HUES48 (cell line): ENCODE data around the gene EXD3.

Experiments used
- H3K27ac ChIP-seq: one replicate; pipeline ENCODE4 v1.7.0; 2013; ENCODE audit warnings: low read depth, low read length, inconsistent platforms
- H3K27me3 ChIP-seq: 2 replicates; pipeline ENCODE4 v1.6.1; 2013; ENCODE audit warnings: mild to moderate bottlenecking, low read length; ENCODE audit not compliant: control insufficient read depth, insufficient read depth
- H3K36me3 ChIP-seq: 2 replicates; pipeline ENCODE4 v1.6.1; 2013; ENCODE audit warnings: low read length; ENCODE audit not compliant: control insufficient read depth, insufficient read depth
- H3K4me1 ChIP-seq: 2 replicates; pipeline ENCODE4 v1.6.1; 2013; ENCODE audit warnings: mild to moderate bottlenecking, low read length; ENCODE audit not compliant: control insufficient read depth, insufficient read depth
- H3K4me3 ChIP-seq: 2 replicates; pipeline ENCODE4 v1.5.1; 2013; ENCODE audit warnings: mild to moderate bottlenecking, low read depth, low read length
- H3K9ac ChIP-seq: 2 replicates; pipeline ENCODE4 v1.6.1; 2013; ENCODE audit warnings: mild to moderate bottlenecking, low read depth, low read length, moderate library complexity
- H3K9me3 ChIP-seq: 2 replicates; pipeline ENCODE4 v1.6.1; 2013; ENCODE audit warnings: low read length; ENCODE audit not compliant: control insufficient read depth, insufficient read depth

Gene EXD3

GRCh38 chr9:137355761-137356365 lies 67.1 kb downstream of the EXD3 start:
- no peak overlapping the region for H3K9ac ChIP-seq
- no peaks in the 10 kb centered on the region for H3K4me1 ChIP-seq
- peaks cover 71% of the 10 kb centered on the region for H3K9me3 ChIP-seq
- no peak overlapping the region for H3K27ac ChIP-seq
- no peaks in the 10 kb centered on the region for H3K36me3 ChIP-seq
- no peaks in the 10 kb centered on the region for H3K27me3 ChIP-seq
- H3K4me3 ChIP-seq, result no peak overlapping the region

DNA sequence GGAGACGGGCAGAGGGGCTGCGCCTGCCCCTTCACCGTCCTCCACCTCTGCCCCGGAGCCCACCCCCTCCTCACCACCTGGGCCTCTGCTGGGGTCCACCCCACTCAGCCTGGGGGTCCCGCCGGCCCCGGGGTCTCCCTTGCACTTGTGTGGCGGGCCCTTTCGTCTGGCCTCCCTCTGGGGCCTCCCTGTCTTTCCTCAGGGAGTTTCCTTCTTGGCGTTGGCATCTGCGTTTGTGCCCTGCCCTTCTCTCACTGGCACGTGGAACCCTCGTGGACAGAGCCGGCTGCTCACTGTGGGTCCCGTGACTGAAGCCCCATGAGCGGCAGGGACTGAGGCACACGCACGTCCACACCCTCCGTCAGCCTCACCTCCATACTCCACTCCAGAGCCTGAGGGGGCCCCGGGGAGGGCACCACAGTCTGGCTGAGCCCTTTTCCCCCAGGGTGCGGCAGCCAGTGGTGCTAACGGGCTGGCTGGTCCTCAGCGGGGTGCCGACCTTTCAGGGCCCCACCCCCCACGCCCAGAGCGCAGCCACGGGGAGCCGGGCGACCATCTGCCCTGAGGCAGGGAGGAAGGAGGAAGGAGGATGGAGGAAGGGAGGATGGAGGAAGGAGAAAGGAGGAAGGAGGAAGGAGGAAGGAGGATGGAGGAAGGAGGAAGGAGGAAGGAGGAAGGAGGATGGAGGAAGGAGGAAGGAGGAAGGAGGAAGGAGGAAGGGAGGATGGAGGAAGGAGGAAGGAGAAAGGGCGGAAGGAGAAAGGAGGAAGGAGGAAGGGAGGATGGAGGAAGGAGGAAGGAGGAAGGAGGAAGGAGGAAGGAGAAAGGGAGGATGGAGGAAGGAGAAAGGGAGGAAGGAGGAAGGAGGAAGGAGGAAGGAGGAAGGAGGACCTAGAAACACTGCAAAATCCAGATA lies 67.9 kb downstream of the EXD3 start:
- Histone ChIP-seq H3K4me3 (no peak overlapping the region), H3K27ac (no peak overlapping the region), H3K27me3 (no peaks in the 10 kb centered on the region), H3K9me3 (peaks cover 71% of the 10 kb centered on the region), H3K4me1 (no peaks in the 10 kb centered on the region), H3K36me3 (no peaks in the 10 kb centered on the region), H3K9ac (no peak overlapping the region)

GRCh38 chr9:137354153-137354844 lies 68.7 kb downstream of the EXD3 start:
- no peak overlapping the region for H3K4me3 ChIP-seq
- no peaks in the 10 kb centered on the region for H3K36me3 ChIP-seq
- H3K9me3 ChIP-seq, result peaks cover 71% of the 10 kb centered on the region

GRCh38 chr9:137353223-137354152 lies 69.5 kb downstream of the EXD3 start:
- H3K9me3 ChIP-seq, result peaks cover 72% of the 10 kb centered on the region
- peak overlapping the region; percentile 17; the same call in 1 of the 2 replicates for H3K4me3 ChIP-seq
- no peaks in the 10 kb centered on the region for H3K27me3 ChIP-seq
- no peak overlapping the region for H3K27ac ChIP-seq
- no peak overlapping the region for H3K9ac ChIP-seq
- H3K4me1 ChIP-seq, result no peaks in the 10 kb centered on the region
- H3K36me3 ChIP-seq, result no peaks in the 10 kb centered on the region

More at GRCh38 chr9:137354153-137354844, 68.7 kb downstream of the EXD3 start:
- H3K4me1 ChIP-seq, result no peaks in the 10 kb centered on the region
- no peak overlapping the region for H3K27ac ChIP-seq
- H3K27me3 ChIP-seq, result no peaks in the 10 kb centered on the region
- no peak overlapping the region for H3K9ac ChIP-seq

GRCh38 chr9:137352511-137353222 lies 70.3 kb downstream of the EXD3 start:
- Histone ChIP-seq H3K9me3 (peaks cover 69% of the 10 kb centered on the region), H3K9ac (no peak overlapping the region), H3K36me3 (no peaks in the 10 kb centered on the region), H3K4me1 (no peaks in the 10 kb centered on the region), H3K27me3 (no peaks in the 10 kb centered on the region), H3K4me3 (peak overlapping the region; percentile 17; the same call in 1 of the 2 replicates), H3K27ac (no peak overlapping the region)

DNA sequence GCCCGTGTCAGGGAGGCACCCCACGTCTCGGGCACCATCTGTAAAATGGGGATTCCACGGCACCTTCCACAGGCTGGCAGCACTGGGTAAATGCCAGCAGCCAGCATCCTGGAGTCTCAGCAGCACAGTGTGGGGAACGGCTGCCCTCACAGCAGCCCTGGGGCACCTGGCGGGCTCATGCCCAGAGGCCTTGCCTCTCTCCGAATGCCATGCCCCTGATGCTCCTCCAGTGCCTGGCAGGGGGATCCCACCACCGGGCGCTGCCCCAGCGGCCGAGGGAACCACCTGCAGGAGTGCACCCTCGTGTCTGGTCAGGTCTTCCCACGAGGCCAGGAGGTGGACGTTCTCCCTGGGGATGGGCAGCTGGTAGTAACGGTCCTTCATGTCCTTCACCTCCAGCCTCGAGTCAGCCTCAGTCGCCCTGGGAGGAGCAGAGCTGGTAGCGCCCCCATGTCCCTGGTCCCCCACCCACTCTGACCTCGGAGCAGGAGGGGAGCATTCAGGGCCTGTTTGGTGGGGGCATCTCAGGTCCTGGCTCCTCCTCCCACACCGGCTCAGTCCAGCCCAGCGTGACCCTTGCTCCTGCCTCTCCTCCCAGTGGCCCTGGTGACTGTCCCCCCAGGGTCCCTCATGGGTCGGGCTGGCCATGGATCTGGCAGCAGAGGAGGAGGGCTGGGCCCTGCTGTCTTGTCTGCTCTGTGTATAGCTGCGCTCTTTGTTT lies 71.0 kb downstream of the EXD3 start:
- no peaks in the 10 kb centered on the region for H3K27me3 ChIP-seq
- peaks cover 67% of the 10 kb centered on the region for H3K9me3 ChIP-seq
- H3K4me3 ChIP-seq, result no peak overlapping the region

GRCh38 chr9:137350696-137351584 lies 72.0 kb downstream of the EXD3 start:
- H3K36me3 ChIP-seq, result no peaks in the 10 kb centered on the region
- no peaks in the 10 kb centered on the region for H3K27me3 ChIP-seq
- H3K9me3 ChIP-seq, result peaks cover 67% of the 10 kb centered on the region
- no peak overlapping the region for H3K27ac ChIP-seq
- no peaks in the 10 kb centered on the region for H3K4me1 ChIP-seq
- H3K9ac ChIP-seq, result no peak overlapping the region
- no peak overlapping the region for H3K4me3 ChIP-seq

More for the DNA sequence above, 71.0 kb downstream of the EXD3 start:
- no peaks in the 10 kb centered on the region for H3K4me1 ChIP-seq
- H3K9ac ChIP-seq, result no peak overlapping the region
- H3K36me3 ChIP-seq, result no peaks in the 10 kb centered on the region
- no peak overlapping the region for H3K27ac ChIP-seq

GRCh38 chr9:137349471-137350033 lies 73.4 kb downstream of the EXD3 start:
- H3K4me3 ChIP-seq, result no peak overlapping the region
- H3K36me3 ChIP-seq, result no peaks in the 10 kb centered on the region
- no peaks in the 10 kb centered on the region for H3K4me1 ChIP-seq
- H3K9me3 ChIP-seq, result peaks cover 66% of the 10 kb centered on the region
- no peak overlapping the region for H3K27ac ChIP-seq
- no peak overlapping the region for H3K9ac ChIP-seq
- no peaks in the 10 kb centered on the region for H3K27me3 ChIP-seq
